Osteoblast (primary cell): Measurements from ENCODE around the gene DPP6. TPM values are rescaled to one million over a fixed set of nuclear protein-coding genes. Genes with fewer than 3 reads are reported as not detected.

Source experiments
- DNase-seq: peaks from one replicate; pipeline ENCODE4 v3.0.0; 2011; ENCODE audit warnings: low spot score, mixed read lengths; ENCODE audit not compliant: insufficient read length; ENCODE audit errors: missing footprints
- H2AFZ ChIP-seq: 2 replicates; pipeline ENCODE4 v1.6.0; 2011; ENCODE audit warnings: mild to moderate bottlenecking, low read length
- H3K27ac ChIP-seq: 2 replicates; pipeline ENCODE4 v1.5.1; 2011; ENCODE audit warnings: mild to moderate bottlenecking, low read depth, low read length, moderate library complexity
- H3K27me3 ChIP-seq: 2 replicates; pipeline ENCODE4 v1.6.0; 2012; ENCODE audit warnings: mild to moderate bottlenecking, control low read depth, inconsistent platforms, low read length, moderate library complexity; ENCODE audit not compliant: insufficient read depth
- H3K36me3 ChIP-seq: 2 replicates; pipeline ENCODE4 v1.5.1; 2011; ENCODE audit warnings: mild to moderate bottlenecking, low read length, control low read depth, moderate library complexity; ENCODE audit not compliant: insufficient read depth
- H3K4me1 ChIP-seq: 2 replicates; pipeline ENCODE4 v1.5.1; 2011; ENCODE audit warnings: mild to moderate bottlenecking, low read length, control low read depth, moderate library complexity; ENCODE audit not compliant: insufficient read depth
- H3K4me2 ChIP-seq: 2 replicates; pipeline ENCODE4 v1.6.0; 2011; ENCODE audit warnings: mild to moderate bottlenecking, low read length; ENCODE audit not compliant: insufficient read depth
- H3K4me3 ChIP-seq: fragments of 200-600 bp; sonication (generic); 3 replicates; pipeline ENCODE4 v1.5.1; 2012; ENCODE audit warnings: mild to moderate bottlenecking, low read length, inconsistent platforms; ENCODE audit not compliant: insufficient read depth
- H3K79me2 ChIP-seq: 2 replicates; pipeline ENCODE4 v1.6.0; 2012; ENCODE audit warnings: mild to moderate bottlenecking, low read length, control low read depth, inconsistent platforms; ENCODE audit not compliant: insufficient read depth
- H3K9me3 ChIP-seq: 2 replicates; pipeline ENCODE4 v1.5.1; 2011; ENCODE audit warnings: low read depth, low read length, control low read depth
- H4K20me1 ChIP-seq: 2 replicates; pipeline ENCODE4 v1.6.0; 2012; ENCODE audit warnings: mild to moderate bottlenecking, low read length, control low read depth; ENCODE audit not compliant: insufficient read depth
- CTCF ChIP-seq: IDR thresholded peaks from 2 replicates; pipeline ENCODE4 v1.5.1; 2011; ENCODE audit warnings: mild to moderate bottlenecking, low read depth, low read length, moderate library complexity; ENCODE audit errors: extremely low read depth
- total RNA-seq: library from RNA; depleted of rRNA; stranded (reverse); fragments of >200 nt; gene quantifications from 2 replicates; pipeline ENCODE4 v1.2.3, GENCODE V29; 2012

Gene DPP6
- total RNA-seq, 1 donor, result not detected

DNA sequence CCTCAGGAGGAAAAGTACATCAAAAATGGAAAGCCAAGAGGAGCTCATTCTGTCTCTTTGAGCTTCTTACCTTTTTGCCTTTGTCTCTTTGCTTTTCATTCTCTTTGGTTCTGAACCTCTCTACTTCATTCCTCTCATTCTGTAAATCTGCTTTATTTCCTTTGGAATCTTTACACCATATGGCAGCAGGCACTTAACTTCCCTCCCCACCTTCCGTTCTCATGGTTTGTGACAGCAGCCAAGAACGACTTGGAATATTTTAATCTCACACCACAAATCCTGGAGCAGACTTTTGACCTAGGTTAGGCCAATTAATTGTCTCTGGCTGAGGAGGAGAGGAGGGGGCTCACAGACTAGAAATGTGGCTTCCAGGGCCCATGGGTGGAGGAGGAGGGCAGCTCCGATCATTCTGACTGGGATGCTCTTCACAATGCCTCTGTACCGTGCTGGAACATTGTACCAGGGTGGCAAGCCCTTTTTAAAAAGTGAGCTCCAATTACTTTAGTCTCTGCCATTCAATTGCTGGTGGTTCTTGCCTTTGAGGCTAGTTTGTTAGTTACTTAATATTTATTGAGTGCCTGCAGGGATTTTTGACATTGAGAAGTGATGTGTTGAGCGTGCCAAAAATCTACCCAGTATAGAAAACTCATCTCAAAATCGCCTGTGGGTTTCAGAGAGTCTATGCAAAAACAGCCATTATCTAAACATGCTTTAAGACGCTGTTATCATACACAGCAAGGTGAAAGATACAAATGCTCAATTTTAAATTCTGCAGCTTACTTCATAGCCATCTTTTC lies 386.6 kb downstream of the DPP6 start:
- TF ChIP-seq CTCF, result no peak
- H3K9me3 ChIP-seq, result peaks cover 4% of the 10 kb centered on the region
- H4K20me1 ChIP-seq, result no peaks in the 10 kb centered on the region
- no peak for DNase-seq
- H3K79me2 ChIP-seq, result no peaks in the 10 kb centered on the region
- H3K36me3 ChIP-seq, result no peaks in the 10 kb centered on the region
- no peaks in the 10 kb centered on the region for H3K4me1 ChIP-seq
- H3K4me3 ChIP-seq, result no peak overlapping the region
- no peak overlapping the region for H2AFZ ChIP-seq
- no peak overlapping the region for H3K4me2 ChIP-seq
- no peaks in the 10 kb centered on the region for H3K27me3 ChIP-seq
- H3K27ac ChIP-seq, result no peak overlapping the region

DNA sequence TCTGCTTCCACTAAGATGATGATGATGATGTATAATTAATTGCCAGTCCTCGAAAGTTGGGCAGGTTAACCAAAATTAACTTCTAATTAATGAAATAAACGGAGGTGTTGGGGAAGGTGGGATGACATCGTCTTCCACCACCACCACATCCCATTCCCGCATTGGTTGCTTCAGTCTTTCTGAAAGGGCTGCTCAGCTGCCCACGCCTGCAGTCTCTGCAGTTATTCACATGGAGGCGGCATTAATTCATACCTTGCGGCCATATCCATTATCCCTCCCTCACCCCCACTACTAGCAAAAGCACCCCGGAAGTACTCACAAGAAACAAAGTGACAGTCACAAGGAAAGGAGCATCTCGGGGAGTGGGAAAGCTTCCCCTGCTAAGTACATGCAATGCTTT lies 387.9 kb downstream of the DPP6 start:
- TF ChIP-seq CTCF, result no peak
- Histone ChIP-seq H3K4me3 (no peak overlapping the region), H3K27me3 (no peaks in the 10 kb centered on the region), H3K27ac (no peak overlapping the region), H3K4me2 (no peak overlapping the region), H3K4me1 (no peaks in the 10 kb centered on the region), H4K20me1 (no peaks in the 10 kb centered on the region), H3K9me3 (peaks cover 4% of the 10 kb centered on the region), H3K79me2 (no peaks in the 10 kb centered on the region), H3K36me3 (no peaks in the 10 kb centered on the region), H2AFZ (no peak overlapping the region)
- DNase-seq, result no peak

GRCh38 chr7:154440651-154441050 lies 388.5 kb downstream of the DPP6 start:
- H2AFZ ChIP-seq, result no peak overlapping the region
- no peaks in the 10 kb centered on the region for H3K4me1 ChIP-seq
- peaks cover 3% of the 10 kb centered on the region for H3K9me3 ChIP-seq
- H3K36me3 ChIP-seq, result no peaks in the 10 kb centered on the region
- no peak overlapping the region for H3K4me2 ChIP-seq
- no peak for DNase-seq
- H3K27me3 ChIP-seq, result no peaks in the 10 kb centered on the region
- no peaks in the 10 kb centered on the region for H3K79me2 ChIP-seq
- TF ChIP-seq CTCF, result no peak
- no peak overlapping the region for H3K4me3 ChIP-seq
- H4K20me1 ChIP-seq, result no peaks in the 10 kb centered on the region
- no peak overlapping the region for H3K27ac ChIP-seq

- Histone ChIP-seq H3K36me3 (no peaks in the 10 kb centered on the region), H3K79me2 (no peaks in the 10 kb centered on the region), H3K9me3 (no peaks in the 10 kb centered on the region), H4K20me1 (no peaks in the 10 kb centered on the region), H2AFZ (no peak overlapping the region), H3K4me1 (no peaks in the 10 kb centered on the region), H3K27ac (no peak overlapping the region), H3K4me3 (no peak overlapping the region), H3K27me3 (no peaks in the 10 kb centered on the region), H3K4me2 (no peak overlapping the region)
- DNase-seq, result no peak
- no peak for TF ChIP-seq CTCF
Observed at GRCh38 chr7:154441811-154442210, 389.6 kb downstream of the DPP6 start.
